Measurements from ENCODE around the gene ZNF683. TPM values are rescaled to one million over a fixed set of nuclear protein-coding genes. Genes with fewer than 3 reads are reported as not detected.

ZNF683 gene
- total RNA-seq, 3 donors from 2014 or later = 0.19 to 1.0 TPM; not detected in 1

DNA sequence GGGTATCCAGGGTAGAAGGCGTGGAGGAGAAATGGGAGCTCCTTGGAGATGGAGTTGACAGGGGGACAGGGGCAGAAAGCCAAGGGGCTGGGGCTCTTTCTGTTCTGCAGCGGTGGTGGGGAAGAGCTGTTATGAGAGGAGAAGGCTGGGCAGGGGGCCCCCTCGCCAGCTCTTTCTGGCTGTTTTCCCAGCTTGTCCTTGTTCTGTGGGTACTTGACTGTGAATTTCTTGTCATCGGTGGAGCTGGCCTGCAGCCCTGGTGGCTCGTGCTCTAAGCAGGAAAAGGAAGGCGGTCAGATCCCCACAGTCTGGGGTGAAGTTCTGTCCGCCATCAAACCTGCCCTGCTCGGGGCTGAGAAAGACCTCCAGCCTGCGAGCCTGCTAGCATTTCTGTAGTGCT lies 7.6 kb downstream of the ZNF683 start:
- H3K4me3 ChIP-seq = no peak overlapping the region
- ATAC-seq (no peak), DNase-seq (no peak)
- H3K36me3 ChIP-seq (ENCODE audit: low read depth) = no peaks in the 10 kb centered on the region
- TF ChIP-seq, protein P1, sequence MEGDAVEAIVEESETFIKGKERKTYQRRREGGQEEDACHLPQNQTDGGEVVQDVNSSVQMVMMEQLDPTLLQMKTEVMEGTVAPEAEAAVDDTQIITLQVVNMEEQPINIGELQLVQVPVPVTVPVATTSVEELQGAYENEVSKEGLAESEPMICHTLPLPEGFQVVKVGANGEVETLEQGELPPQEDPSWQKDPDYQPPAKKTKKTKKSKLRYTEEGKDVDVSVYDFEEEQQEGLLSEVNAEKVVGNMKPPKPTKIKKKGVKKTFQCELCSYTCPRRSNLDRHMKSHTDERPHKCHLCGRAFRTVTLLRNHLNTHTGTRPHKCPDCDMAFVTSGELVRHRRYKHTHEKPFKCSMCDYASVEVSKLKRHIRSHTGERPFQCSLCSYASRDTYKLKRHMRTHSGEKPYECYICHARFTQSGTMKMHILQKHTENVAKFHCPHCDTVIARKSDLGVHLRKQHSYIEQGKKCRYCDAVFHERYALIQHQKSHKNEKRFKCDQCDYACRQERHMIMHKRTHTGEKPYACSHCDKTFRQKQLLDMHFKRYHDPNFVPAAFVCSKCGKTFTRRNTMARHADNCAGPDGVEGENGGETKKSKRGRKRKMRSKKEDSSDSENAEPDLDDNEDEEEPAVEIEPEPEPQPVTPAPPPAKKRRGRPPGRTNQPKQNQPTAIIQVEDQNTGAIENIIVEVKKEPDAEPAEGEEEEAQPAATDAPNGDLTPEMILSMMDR (IDR thresholded peaks at IDR 0.05) = no peak
- peaks cover 10% of the 10 kb centered on the region for H3K4me1 ChIP-seq (ENCODE audit: low read depth)
- intact Hi-C loops (cut with DNase I, micrococcal nuclease) = no loop called here
- H3K9me3 ChIP-seq = no peaks in the 10 kb centered on the region

DNA sequence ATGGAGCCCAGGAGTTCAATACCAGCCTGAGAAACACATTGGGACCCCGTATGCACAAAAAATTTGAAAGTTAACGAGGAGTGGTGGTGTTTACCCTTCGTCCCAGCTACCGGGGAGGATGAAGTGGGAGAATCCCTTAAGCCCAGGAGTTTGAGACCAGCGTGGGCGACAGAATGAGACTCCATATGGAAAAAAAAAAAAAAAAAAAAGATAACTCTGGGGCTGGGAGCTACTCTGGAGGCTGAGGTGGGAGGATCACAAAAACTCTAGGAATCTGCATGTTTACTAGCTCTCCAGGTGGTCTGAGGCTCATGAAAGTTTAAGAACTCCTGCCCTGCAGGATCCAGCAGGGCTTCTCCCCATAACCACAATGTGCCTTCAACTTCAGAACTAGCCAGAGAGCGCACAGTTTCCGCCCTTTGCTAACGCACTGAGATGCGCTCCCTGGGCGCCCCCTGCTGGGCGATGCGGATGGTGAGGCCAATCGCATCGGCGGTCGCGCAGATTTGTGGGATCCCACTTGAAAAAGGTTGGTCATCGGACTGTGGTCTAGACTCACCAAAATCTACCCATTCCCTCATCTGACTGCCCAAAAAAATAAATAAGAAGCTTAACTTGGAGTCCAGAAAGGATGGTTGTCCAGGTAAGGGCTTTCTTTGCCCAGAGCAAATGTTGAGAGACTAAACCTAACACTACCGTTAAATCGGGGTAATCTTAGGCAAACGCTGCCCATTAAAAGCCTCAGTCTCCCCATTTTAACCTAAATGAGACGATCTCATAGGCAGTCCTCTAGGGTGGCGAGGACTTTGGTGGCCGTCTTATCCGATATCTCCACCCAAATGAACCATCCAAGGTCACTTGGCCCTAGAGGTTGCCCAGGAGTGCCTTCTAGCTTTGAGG lies 8.8 kb downstream of the ZNF683 start:
- intact Hi-C loops (cut with DNase I, micrococcal nuclease) = no loop called here
- ATAC-seq = peak; percentile 64
- Histone ChIP-seq H3K9me3 (no peaks in the 10 kb centered on the region), H3K36me3 (ENCODE audit: low read depth) (no peaks in the 10 kb centered on the region), H3K4me1 (ENCODE audit: low read depth) (peaks cover 18% of the 10 kb centered on the region), H3K4me3 (no peak overlapping the region)
- peak; percentile 80 to 93 (median 86) for DNase-seq
- TF ChIP-seq, protein P1 (IDR thresholded peaks at IDR 0.05) = peak; percentile 71

DNA sequence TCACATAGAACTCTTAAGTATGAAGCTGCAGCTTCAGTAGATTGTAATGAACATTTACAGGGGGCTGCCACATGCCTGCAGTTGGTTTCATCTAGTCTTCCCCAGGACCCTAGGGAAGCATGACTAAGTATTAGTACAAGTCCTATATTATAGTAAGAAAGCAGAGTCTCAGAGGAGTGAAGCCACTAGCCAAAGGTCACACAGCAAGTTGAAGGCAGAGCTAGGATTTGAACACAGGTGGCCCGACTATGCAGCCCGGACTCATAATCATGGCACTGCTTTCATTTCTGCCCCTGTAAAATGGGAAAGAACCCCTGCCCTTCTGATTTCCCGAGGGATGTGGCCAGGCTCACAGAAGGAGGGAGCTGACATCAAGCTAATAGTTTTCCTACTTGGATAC lies 10.2 kb downstream of the ZNF683 start:
- H3K36me3 ChIP-seq (ENCODE audit: low read depth) = no peaks in the 10 kb centered on the region
- ATAC-seq (no peak), DNase-seq (no peak)
- no peaks in the 10 kb centered on the region for H3K9me3 ChIP-seq
- peaks cover 29% of the 10 kb centered on the region for H3K4me1 ChIP-seq (ENCODE audit: low read depth)
- TF ChIP-seq, protein P1 (IDR thresholded peaks at IDR 0.05) = no peak
- no peak overlapping the region for H3K4me3 ChIP-seq
- intact Hi-C loops (cut with DNase I, micrococcal nuclease) = no loop called here

DNA sequence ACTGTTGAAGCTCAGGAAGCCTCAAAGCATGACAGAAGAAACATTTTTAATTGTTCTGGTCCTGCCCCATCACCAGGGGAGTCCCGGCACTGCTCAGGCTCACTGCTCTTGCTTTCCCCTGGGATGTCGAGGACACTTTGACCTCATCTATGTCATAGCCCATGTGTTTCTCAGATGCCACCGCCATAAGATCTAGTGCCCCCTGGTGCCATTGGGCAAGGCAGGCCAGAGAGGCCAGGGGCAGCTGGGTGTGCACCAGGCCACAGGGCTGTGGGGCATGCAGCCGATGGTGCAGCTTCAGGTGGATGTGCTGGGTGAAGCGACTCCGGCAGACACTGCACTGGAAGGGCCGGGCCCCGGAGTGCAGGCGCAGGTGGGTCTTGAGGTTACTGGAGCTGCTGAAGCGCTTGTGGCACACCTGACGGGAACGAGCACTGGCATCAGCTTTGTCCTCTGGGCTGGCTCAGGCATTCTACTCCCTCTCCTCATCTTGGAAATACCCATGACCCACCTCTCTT lies 10.9 kb downstream of the ZNF683 start:
- intact Hi-C loops (cut with DNase I, micrococcal nuclease) = no loop called here
- Histone ChIP-seq H3K4me1 (ENCODE audit: low read depth) (peaks cover 32% of the 10 kb centered on the region), H3K9me3 (no peaks in the 10 kb centered on the region), H3K4me3 (no peak overlapping the region), H3K36me3 (ENCODE audit: low read depth) (no peaks in the 10 kb centered on the region)
- TF ChIP-seq, protein P1 (IDR thresholded peaks at IDR 0.05) = no peak
- DNase-seq (no peak), ATAC-seq (no peak)

DNA sequence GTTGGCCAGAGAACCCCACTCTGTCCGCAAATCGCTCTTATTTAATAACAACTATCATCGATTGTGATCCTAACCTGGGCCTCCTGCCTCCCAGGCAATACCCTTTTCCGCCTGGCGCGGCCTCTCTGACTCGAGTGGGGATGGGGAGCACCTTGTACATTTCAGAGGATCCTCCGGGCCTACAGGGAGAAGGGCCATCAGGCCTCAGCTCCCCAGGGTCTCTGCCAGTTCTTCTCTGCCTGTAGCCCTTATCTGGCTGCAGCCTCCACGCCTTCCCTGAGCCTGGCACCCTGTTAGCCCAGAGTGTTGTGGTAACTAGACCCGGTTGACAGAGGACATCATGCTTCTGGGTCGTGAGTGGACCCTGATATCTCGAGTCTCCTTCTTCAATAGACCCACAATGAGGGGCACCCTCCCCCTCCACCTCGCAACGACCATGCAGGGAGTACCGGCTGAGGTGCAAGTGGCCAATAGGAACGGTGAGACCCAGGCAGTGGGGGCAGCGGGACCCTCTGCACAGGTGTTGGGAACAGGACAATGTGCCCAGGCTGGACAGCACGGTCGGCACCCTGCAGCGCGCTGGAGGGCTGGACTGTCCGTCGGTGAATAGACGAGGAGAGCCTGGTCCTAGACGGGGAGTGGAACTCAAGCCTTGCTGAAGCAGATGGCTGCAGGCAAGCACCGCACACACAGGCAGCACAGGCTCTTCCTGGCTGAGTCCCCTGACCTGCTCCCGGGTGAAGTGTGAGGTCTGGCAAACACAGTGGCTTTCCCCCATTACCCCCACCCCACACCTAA lies 11.5 kb downstream of the ZNF683 start:
- Histone ChIP-seq H3K4me1 (ENCODE audit: low read depth) (peaks cover 35% of the 10 kb centered on the region), H3K36me3 (ENCODE audit: low read depth) (no peaks in the 10 kb centered on the region), H3K9me3 (no peaks in the 10 kb centered on the region), H3K4me3 (no peak overlapping the region)
- TF ChIP-seq, protein P1 (IDR thresholded peaks at IDR 0.05) = no peak
- intact Hi-C loops (cut with DNase I, micrococcal nuclease) = no loop called here
- no peak for ATAC-seq
- no peak for DNase-seq
